IPS DF 6.9 (cell line): ENCODE measurements around the gene NFKBIB.

Source experiments
- DNase-seq: peaks from one replicate; pipeline ENCODE4 v3.0.0-alpha.2; 2013; ENCODE audit warnings: low read depth, low spot score
- H3K27ac ChIP-seq: one replicate; pipeline ENCODE4 v1.5.1; 2013; ENCODE audit warnings: low read length, control low read depth
- H3K27me3 ChIP-seq: 2 replicates; pipeline ENCODE4 v1.6.1; 2013; ENCODE audit warnings: mild to moderate bottlenecking, low read length; ENCODE audit not compliant: control insufficient read depth, insufficient read depth
- H3K36me3 ChIP-seq: 2 replicates; pipeline ENCODE4 v1.6.1; 2013; ENCODE audit warnings: low read length; ENCODE audit not compliant: control insufficient read depth, insufficient read depth
- H3K4me1 ChIP-seq: 2 replicates; pipeline ENCODE4 v1.6.1; 2013; ENCODE audit warnings: low read length; ENCODE audit not compliant: control insufficient read depth, insufficient read depth
- H3K4me3 ChIP-seq: 2 replicates; pipeline ENCODE4 v1.5.1; 2013; ENCODE audit warnings: mild to moderate bottlenecking, low read length
- H3K9me3 ChIP-seq: 2 replicates; pipeline ENCODE4 v1.6.1; 2013; ENCODE audit warnings: low read length, inconsistent platforms; ENCODE audit not compliant: control insufficient read depth, insufficient read depth
- WGBS: extraction: QIAGEN DNeasy Blood & Tissue Kit; methylation state at CpG from one replicate; pipeline ENCODE4 v1.1.7; 2013; ENCODE audit warnings: mixed read lengths, missing lambda C conversion rate; ENCODE audit not compliant: insufficient read length, insufficient coverage; 5-methylcytosine and 5-hydroxymethylcytosine counted together

Gene NFKBIB

GRCh38 chr19:38904581-38905539 lies 5.1 kb downstream of the NFKBIB start:
- DNase-seq, result no peak
- no CpG with 5 or more reads among the region's 35 CpGs for WGBS
- H3K36me3 ChIP-seq, result peaks cover 10% of the 10 kb centered on the region
- no peaks in the 10 kb centered on the region for H3K27me3 ChIP-seq
- H3K4me3 ChIP-seq, result no peak overlapping the region
- H3K4me1 ChIP-seq, result peaks cover 2% of the 10 kb centered on the region
- no peaks in the 10 kb centered on the region for H3K9me3 ChIP-seq
- H3K27ac ChIP-seq, result no peak overlapping the region

GRCh38 chr19:38905620-38906019 lies 5.9 kb downstream of the NFKBIB start:
- no peak for DNase-seq
- Histone ChIP-seq H3K27ac (no peak overlapping the region), H3K4me3 (no peak overlapping the region), H3K27me3 (no peaks in the 10 kb centered on the region), H3K9me3 (no peaks in the 10 kb centered on the region), H3K4me1 (peaks cover 2% of the 10 kb centered on the region), H3K36me3 (peaks cover 10% of the 10 kb centered on the region)
- no CpG with 5 or more reads among the region's 4 CpGs for WGBS

- Histone ChIP-seq H3K4me1 (peaks cover 2% of the 10 kb centered on the region), H3K9me3 (no peaks in the 10 kb centered on the region), H3K27ac (no peak overlapping the region), H3K4me3 (no peak overlapping the region), H3K36me3 (peaks cover 10% of the 10 kb centered on the region), H3K27me3 (no peaks in the 10 kb centered on the region)
- DNase-seq, result no peak
- no CpG with 5 or more reads among the region's 29 CpGs for WGBS
Observed at GRCh38 chr19:38907227-38907626, 7.5 kb downstream of the NFKBIB start.

- Histone ChIP-seq H3K4me3 (no peak overlapping the region), H3K27ac (no peak overlapping the region), H3K27me3 (no peaks in the 10 kb centered on the region), H3K4me1 (peaks cover 2% of the 10 kb centered on the region), H3K36me3 (peaks cover 10% of the 10 kb centered on the region), H3K9me3 (no peaks in the 10 kb centered on the region)
- no CpG with 5 or more reads among the region's 12 CpGs for WGBS
- no peak for DNase-seq
Observed at GRCh38 chr19:38907670-38908069, 7.9 kb downstream of the NFKBIB start.

GRCh38 chr19:38908911-38909310 lies 9.1 kb downstream of the NFKBIB start:
- no CpG with 5 or more reads among the region's 10 CpGs for WGBS
- peaks cover 2% of the 10 kb centered on the region for H3K4me1 ChIP-seq
- H3K9me3 ChIP-seq, result no peaks in the 10 kb centered on the region
- no peak overlapping the region for H3K27ac ChIP-seq
- DNase-seq, result no peak
- peaks cover 10% of the 10 kb centered on the region for H3K36me3 ChIP-seq
- H3K27me3 ChIP-seq, result no peaks in the 10 kb centered on the region
- no peak overlapping the region for H3K4me3 ChIP-seq

- WGBS, result no CpG with 5 or more reads among the region's 12 CpGs
- no peak for DNase-seq
- Histone ChIP-seq H3K4me1 (peaks cover 2% of the 10 kb centered on the region), H3K4me3 (no peak overlapping the region), H3K27ac (no peak overlapping the region), H3K36me3 (peaks cover 6% of the 10 kb centered on the region), H3K27me3 (no peaks in the 10 kb centered on the region), H3K9me3 (no peaks in the 10 kb centered on the region)
Observed at GRCh38 chr19:38910488-38910887, 10.7 kb downstream of the NFKBIB start.

- no CpG with 5 or more reads among the region's 16 CpGs for WGBS
- Histone ChIP-seq H3K9me3 (no peaks in the 10 kb centered on the region), H3K36me3 (peaks cover 11% of the 10 kb centered on the region; the same call in 1 of the 2 replicates), H3K27ac (no peak overlapping the region), H3K27me3 (no peaks in the 10 kb centered on the region), H3K4me3 (no peak overlapping the region), H3K4me1 (peaks cover 2% of the 10 kb centered on the region)
- DNase-seq, result no peak
Observed at GRCh38 chr19:38911388-38912001, 11.7 kb downstream of the NFKBIB start.

- Histone ChIP-seq H3K4me3 (no peak overlapping the region), H3K36me3 (peaks cover 8% of the 10 kb centered on the region; the same call in 1 of the 2 replicates), H3K27me3 (no peaks in the 10 kb centered on the region), H3K27ac (no peak overlapping the region), H3K9me3 (no peaks in the 10 kb centered on the region), H3K4me1 (peaks cover 2% of the 10 kb centered on the region)
- DNase-seq, result no peak
- whole genome bisulfite sequencing, result no CpG with 5 or more reads among the region's 12 CpGs
Observed at GRCh38 chr19:38912600-38913514, 13.1 kb downstream of the NFKBIB start.

GRCh38 chr19:38913958-38914357 lies 14.2 kb downstream of the NFKBIB start:
- H3K4me3 ChIP-seq, result no peak overlapping the region
- no CpG with 5 or more reads among the region's 8 CpGs for WGBS
- no peak for DNase-seq
- peaks cover 8% of the 10 kb centered on the region; the same call in 1 of the 2 replicates for H3K36me3 ChIP-seq
- H3K27me3 ChIP-seq, result no peaks in the 10 kb centered on the region
- H3K4me1 ChIP-seq, result peaks cover under 1% of the 10 kb centered on the region
- no peak overlapping the region for H3K27ac ChIP-seq
- no peaks in the 10 kb centered on the region for H3K9me3 ChIP-seq
